ENCODE measurements around the gene EXOSC7. TPM values are rescaled to one million over a fixed set of nuclear protein-coding genes. Genes with fewer than 3 reads are reported as not detected.
A peak's percentile ranks its signal among the peaks of the same experiment; 100 is the strongest.
"Not testable (repeated sequence)": the region's sequence is repeated elsewhere in the genome, so short reads cannot be mapped to it uniquely, and the experiment has no call there.

EXOSC7 gene
- total RNA-seq, 6 experiments from 2014 or later = 41.0 to 54.1 (median 47.9) TPM

GRCh38 chr3:45043728-45044299 lies 67.8 kb downstream of the EXOSC7 start:
- Mint-ChIP-seq H3K27me3 (ENCODE audit: insufficient read depth) (no peaks in the 10 kb centered on the region), H3K9me3 (no peaks in the 10 kb centered on the region), H3K4me3 (peak overlapping the region; percentile 39; the same call in 1 of the 2 replicates), H3K4me1 (ENCODE audit: low read depth) (peaks cover 58% of the 10 kb centered on the region), H3K36me3 (ENCODE audit: low read depth) (no peaks in the 10 kb centered on the region; the same call in 1 of the 2 replicates), H3K27ac (peak overlapping the region; percentile 77)
- peak; percentile 68 for DNase-seq
- TF ChIP-seq CTCF (IDR thresholded peaks at IDR 0.05) = peak; percentile 67

GRCh38 chr3:45048244-45048643 lies 72.2 kb downstream of the EXOSC7 start:
- no peak for TF ChIP-seq CTCF (IDR thresholded peaks at IDR 0.05)
- no peak overlapping the region for H3K4me3 Mint-ChIP-seq
- H3K9me3 Mint-ChIP-seq = no peaks in the 10 kb centered on the region
- H3K27ac Mint-ChIP-seq = peak overlapping the region; percentile 24; the same call in 1 of the 2 replicates
- H3K36me3 Mint-ChIP-seq (ENCODE audit: low read depth) = peaks cover 4% of the 10 kb centered on the region; the same call in 1 of the 2 replicates
- no peaks in the 10 kb centered on the region; the same call in 1 of the 2 replicates for H3K27me3 Mint-ChIP-seq (ENCODE audit: insufficient read depth)
- peak; percentile 61 for DNase-seq
- peaks cover 34% of the 10 kb centered on the region for H3K4me1 Mint-ChIP-seq (ENCODE audit: low read depth)

- H3K36me3 Mint-ChIP-seq (ENCODE audit: low read depth) = peaks cover 4% of the 10 kb centered on the region; the same call in 1 of the 2 replicates
- DNase-seq = no peak
- H3K27me3 Mint-ChIP-seq (ENCODE audit: insufficient read depth) = peaks cover 2% of the 10 kb centered on the region
- peaks cover 37% of the 10 kb centered on the region for H3K4me1 Mint-ChIP-seq (ENCODE audit: low read depth)
- no peak for TF ChIP-seq CTCF (IDR thresholded peaks at IDR 0.05)
- no peak overlapping the region for H3K4me3 Mint-ChIP-seq
- H3K27ac Mint-ChIP-seq = no peak overlapping the region
- H3K9me3 Mint-ChIP-seq = no peaks in the 10 kb centered on the region
Observed at GRCh38 chr3:45049807-45050206, 73.8 kb downstream of the EXOSC7 start.

GRCh38 chr3:45051685-45052084 lies 75.6 kb downstream of the EXOSC7 start:
- Mint-ChIP-seq H3K27me3 (ENCODE audit: insufficient read depth) (peaks cover 2% of the 10 kb centered on the region), H3K27ac (no peak overlapping the region), H3K4me1 (ENCODE audit: low read depth) (peaks cover 48% of the 10 kb centered on the region), H3K9me3 (no peaks in the 10 kb centered on the region), H3K4me3 (no peak overlapping the region), H3K36me3 (ENCODE audit: low read depth) (peaks cover 4% of the 10 kb centered on the region; the same call in 1 of the 2 replicates)
- no peak for DNase-seq
- no peak for TF ChIP-seq CTCF (IDR thresholded peaks at IDR 0.05)

- Mint-ChIP-seq H3K4me1 (ENCODE audit: low read depth) (peaks cover 59% of the 10 kb centered on the region), H3K27ac (peak overlapping the region; percentile 81), H3K4me3 (peak overlapping the region; percentile 38; the same call in 1 of the 2 replicates)
- H3K27me3 Mint-ChIP-seq (ENCODE audit: insufficient read depth); H3K36me3 Mint-ChIP-seq (ENCODE audit: low read depth); DNase-seq; H3K9me3 Mint-ChIP-seq: not testable (repeated sequence)
Observed at GRCh38 chr3:45053805-45054195, 77.8 kb downstream of the EXOSC7 start.

- Mint-ChIP-seq H3K4me3 (peak overlapping the region; percentile 52), H3K36me3 (ENCODE audit: low read depth) (peaks cover 4% of the 10 kb centered on the region; the same call in 1 of the 2 replicates), H3K27ac (peak overlapping the region; percentile 81), H3K27me3 (ENCODE audit: insufficient read depth) (peaks cover 2% of the 10 kb centered on the region), H3K9me3 (no peaks in the 10 kb centered on the region), H3K4me1 (ENCODE audit: low read depth) (peaks cover 61% of the 10 kb centered on the region)
- DNase-seq = peak; percentile 71
- TF ChIP-seq CTCF (IDR thresholded peaks at IDR 0.05) = no peak
Observed at GRCh38 chr3:45054196-45054857, 78.3 kb downstream of the EXOSC7 start.
